ENCODE measurements around the gene KIRREL2. TPM values are rescaled to one million over a fixed set of nuclear protein-coding genes. Genes with fewer than 3 reads are reported as not detected.

KIRREL2 gene
- total RNA-seq, 2 experiments from 2014 or later: 1.4 to 2.2 TPM

GRCh38 chr19:35885225-35885738, 28.6 kb downstream of the KIRREL2 start:
- peaks cover 6% of the 10 kb centered on the region for H3K4me1 ChIP-seq (ENCODE audit: insufficient read depth, low read length, poor library complexity, severe bottlenecking)
- no peak overlapping the region for H3K27ac ChIP-seq (ENCODE audit: low read depth, low read length, poor library complexity, severe bottlenecking)
- ChIA-PET CTCF (ENCODE audit: unreplicated experiment) (no interaction called here), POLR2A (interaction anchor here (0.8 kb wide), 1 partner anchor 15 kb away, joined by 4 read pairs; the partner anchor contains the start of gene NFKBID)
- H3K9me3 ChIP-seq (ENCODE audit: low read length): no peaks in the 10 kb centered on the region
- no peaks in the 10 kb centered on the region for H3K9me2 ChIP-seq (ENCODE audit: insufficient read depth, low read length)
- BruUV-seq (replicated peaks): TSS peak; percentile 20
- H3K4me2 ChIP-seq (ENCODE audit: low read length): no peak overlapping the region
- TF ChIP-seq EZH2phosphoT487 (IDR thresholded peaks at IDR 0.05; ENCODE audit: borderline replicate concordance, low read depth, low read length): no peak
- no peak for TF ChIP-seq CTCF (conservative IDR thresholded peaks at IDR 0.05; ENCODE audit: low read length)
- H2AFZ ChIP-seq (ENCODE audit: low read length): no peak overlapping the region
- H4K20me1 ChIP-seq (ENCODE audit: insufficient read depth, low read length): no peaks in the 10 kb centered on the region; the same call in 1 of the 2 replicates
- DNase-seq (ENCODE audit: low spot score): no peak
- intact Hi-C loops (cut with micrococcal nuclease; ENCODE audit: unreplicated experiment): no loop called here
- H3K4me3 ChIP-seq (ENCODE audit: low read depth, low read length, poor library complexity, severe bottlenecking): no peak overlapping the region
- H3K79me2 ChIP-seq (ENCODE audit: insufficient read depth, low read depth, low read length): no peaks in the 10 kb centered on the region
- H3K36me3 ChIP-seq (ENCODE audit: insufficient read depth, low read length): peaks cover 38% of the 10 kb centered on the region

GRCh38 chr19:35885904-35886303, 29.2 kb downstream of the KIRREL2 start:
- Histone ChIP-seq H3K79me2 (ENCODE audit: insufficient read depth, low read depth, low read length) (no peaks in the 10 kb centered on the region), H4K20me1 (ENCODE audit: insufficient read depth, low read length) (no peaks in the 10 kb centered on the region; the same call in 1 of the 2 replicates), H3K9me3 (ENCODE audit: low read length) (no peaks in the 10 kb centered on the region), H3K4me2 (ENCODE audit: low read length) (no peak overlapping the region), H3K9me2 (ENCODE audit: insufficient read depth, low read length) (no peaks in the 10 kb centered on the region), H2AFZ (ENCODE audit: low read length) (no peak overlapping the region), H3K4me3 (ENCODE audit: low read depth, low read length, poor library complexity, severe bottlenecking) (no peak overlapping the region), H3K4me1 (ENCODE audit: insufficient read depth, low read length, poor library complexity, severe bottlenecking) (peaks cover 6% of the 10 kb centered on the region), H3K36me3 (ENCODE audit: insufficient read depth, low read length) (peaks cover 44% of the 10 kb centered on the region), H3K27ac (ENCODE audit: low read depth, low read length, poor library complexity, severe bottlenecking) (no peak overlapping the region)
- no peak for TF ChIP-seq EZH2phosphoT487 (IDR thresholded peaks at IDR 0.05; ENCODE audit: borderline replicate concordance, low read depth, low read length)
- no peak for TF ChIP-seq CTCF (conservative IDR thresholded peaks at IDR 0.05; ENCODE audit: low read length)
- BruUV-seq (replicated peaks): no TSS peak
- ChIA-PET CTCF (ENCODE audit: unreplicated experiment) (no interaction called here), POLR2A (interaction anchor here (0.8 kb wide), 1 partner anchor 15 kb away, joined by 4 read pairs; the partner anchor contains the start of gene NFKBID)
- no peak for DNase-seq (ENCODE audit: low spot score)
- intact Hi-C loops (cut with micrococcal nuclease; ENCODE audit: unreplicated experiment): no loop called here

- Histone ChIP-seq H3K4me1 (ENCODE audit: insufficient read depth, low read length, poor library complexity, severe bottlenecking) (peaks cover 6% of the 10 kb centered on the region), H3K36me3 (ENCODE audit: insufficient read depth, low read length) (peaks cover 57% of the 10 kb centered on the region), H4K20me1 (ENCODE audit: insufficient read depth, low read length) (no peaks in the 10 kb centered on the region; the same call in 1 of the 2 replicates), H3K4me2 (ENCODE audit: low read length) (no peak overlapping the region), H3K27ac (ENCODE audit: low read depth, low read length, poor library complexity, severe bottlenecking) (no peak overlapping the region), H2AFZ (ENCODE audit: low read length) (no peak overlapping the region), H3K9me3 (ENCODE audit: low read length) (no peaks in the 10 kb centered on the region), H3K9me2 (ENCODE audit: insufficient read depth, low read length) (no peaks in the 10 kb centered on the region), H3K79me2 (ENCODE audit: insufficient read depth, low read depth, low read length) (no peaks in the 10 kb centered on the region), H3K4me3 (ENCODE audit: low read depth, low read length, poor library complexity, severe bottlenecking) (no peak overlapping the region)
- DNase-seq (ENCODE audit: low spot score): no peak
- BruUV-seq (replicated peaks): no TSS peak
- POLR2A ChIA-PET: no interaction called here
- intact Hi-C loops (cut with micrococcal nuclease; ENCODE audit: unreplicated experiment): no loop called here
- no peak for TF ChIP-seq EZH2phosphoT487 (IDR thresholded peaks at IDR 0.05; ENCODE audit: borderline replicate concordance, low read depth, low read length)
- CTCF ChIA-PET (ENCODE audit: unreplicated experiment): no interaction called here
Observed at GRCh38 chr19:35887197-35887596, 30.5 kb downstream of the KIRREL2 start.

Data from OCI-LY7 (cell line).